GM18499 (cell line): ENCODE data around the gene ZNF776.
"Not testable (repeated sequence)": the region's sequence is repeated elsewhere in the genome, so short reads cannot be mapped to it uniquely, and the experiment has no call there.

Experiments used
- ATAC-seq: cut with Tn5 transposase; IDR thresholded peaks from one replicate; pipeline ENCODE4 v1.9.1; 2021; ENCODE audit warnings: moderate number of reproducible peaks; ENCODE audit not compliant: insufficient read depth, unreplicated experiment

ZNF776 gene

DNA sequence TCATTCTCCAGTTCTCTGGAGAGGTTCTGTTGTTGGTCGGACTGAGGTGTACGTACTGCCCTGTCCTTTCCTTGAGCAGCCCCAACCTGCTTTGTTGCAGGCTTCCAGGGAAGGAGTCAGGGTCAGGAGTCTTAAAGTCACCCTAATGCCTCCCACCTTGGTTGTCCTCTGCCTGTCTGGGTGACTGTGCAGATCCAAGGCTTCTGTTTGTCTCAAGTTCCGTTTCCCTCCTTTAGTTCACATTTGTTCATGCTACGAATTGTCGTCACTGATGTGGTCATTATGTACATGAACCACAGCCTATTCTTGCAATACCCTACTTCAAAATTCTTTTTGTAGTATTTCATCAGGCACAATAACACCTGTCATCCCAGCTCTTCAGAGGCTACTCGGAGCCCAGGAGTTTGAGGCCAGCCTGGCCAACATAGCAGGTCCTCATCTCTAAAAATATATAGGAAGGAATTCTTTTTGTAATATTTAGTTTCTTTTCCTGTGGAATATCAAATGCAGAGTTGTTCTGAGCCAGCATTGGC lies 30.2 kb downstream of the ZNF776 start:
- no peak for ATAC-seq

DNA sequence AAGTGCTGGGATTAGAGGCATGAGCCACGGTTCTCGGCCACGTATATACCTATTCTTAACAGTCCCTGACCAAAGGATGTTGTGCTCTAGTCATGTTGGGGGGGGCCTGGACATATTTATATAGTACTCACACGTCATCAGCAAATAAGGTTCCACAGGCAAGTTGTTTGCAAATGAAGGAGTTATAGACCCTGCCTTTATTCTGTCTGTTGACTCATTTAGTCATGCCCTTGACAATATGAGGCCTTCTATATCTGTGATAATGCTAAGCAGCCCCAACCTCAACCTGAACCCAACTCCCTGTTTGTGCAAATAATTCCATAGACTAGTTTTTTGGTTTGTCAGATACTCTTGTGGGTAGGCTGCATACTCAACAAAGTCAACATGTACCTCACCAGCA lies 31.7 kb downstream of the ZNF776 start:
- no peak for ATAC-seq

DNA sequence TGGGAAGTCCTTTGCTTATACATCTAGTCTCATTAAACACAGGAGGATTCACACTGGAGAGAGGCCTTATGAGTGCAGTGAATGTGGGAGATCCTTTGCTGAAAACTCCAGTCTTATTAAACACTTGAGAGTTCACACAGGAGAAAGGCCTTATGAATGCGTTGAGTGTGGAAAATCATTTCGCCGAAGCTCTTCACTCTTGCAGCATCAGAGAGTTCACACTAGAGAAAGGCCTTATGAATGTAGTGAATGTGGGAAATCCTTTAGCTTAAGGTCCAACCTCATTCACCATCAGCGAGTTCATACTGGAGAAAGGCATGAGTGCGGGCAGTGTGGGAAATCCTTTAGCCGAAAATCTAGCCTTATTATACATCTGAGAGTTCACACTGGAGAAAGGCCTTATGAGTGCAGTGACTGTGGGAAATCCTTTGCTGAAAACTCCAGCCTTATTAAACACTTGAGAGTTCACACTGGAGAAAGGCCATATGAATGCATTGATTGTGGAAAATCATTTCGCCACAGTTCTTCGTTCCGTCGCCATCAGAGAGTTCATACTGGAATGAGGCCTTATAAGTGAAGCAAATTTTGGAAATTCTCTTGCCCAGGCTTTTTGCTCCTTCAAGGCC lies 32.7 kb downstream of the ZNF776 start:
- no peak for ATAC-seq

DNA sequence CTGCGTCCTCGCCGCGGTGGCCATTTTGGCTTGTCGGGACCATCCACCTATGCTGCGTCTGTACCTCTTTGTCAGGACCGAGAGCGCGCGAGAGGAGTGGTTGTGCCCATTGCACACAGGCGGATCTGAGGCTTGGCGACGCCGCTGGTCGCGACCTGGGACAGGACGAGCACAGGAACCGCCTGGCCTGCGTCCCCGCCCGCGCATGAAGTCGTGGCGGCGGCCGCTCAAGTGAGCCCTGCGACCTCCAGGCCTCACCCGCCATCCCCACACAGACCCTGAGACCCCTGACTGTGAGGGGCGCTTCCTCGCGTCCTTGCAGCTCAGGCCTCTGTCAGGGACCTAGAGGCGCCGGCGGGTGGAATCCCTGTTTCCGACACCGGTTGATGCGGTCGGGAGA lies 39.7 kb downstream of the ZNF776 start:
- ATAC-seq = no peak

DNA sequence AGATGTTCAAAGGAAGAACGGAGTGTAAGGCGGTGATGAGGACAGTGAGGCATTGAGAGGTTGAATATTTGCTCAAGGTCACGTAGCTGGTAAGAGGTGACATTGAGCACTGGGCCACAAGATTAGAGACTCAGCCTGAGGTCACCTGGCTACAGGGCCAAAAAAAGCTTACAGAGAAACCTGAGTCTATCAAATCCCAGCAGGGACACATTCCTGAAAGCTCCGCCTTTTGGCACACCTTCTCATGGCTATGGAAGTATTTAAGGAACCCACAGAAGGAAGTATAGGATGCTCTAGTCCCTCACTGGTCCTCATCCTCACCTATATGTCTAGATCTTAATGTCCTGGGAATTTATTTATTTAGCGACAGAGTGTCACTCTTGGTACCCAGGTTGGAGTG lies 40.3 kb downstream of the ZNF776 start:
- ATAC-seq = no peak

DNA sequence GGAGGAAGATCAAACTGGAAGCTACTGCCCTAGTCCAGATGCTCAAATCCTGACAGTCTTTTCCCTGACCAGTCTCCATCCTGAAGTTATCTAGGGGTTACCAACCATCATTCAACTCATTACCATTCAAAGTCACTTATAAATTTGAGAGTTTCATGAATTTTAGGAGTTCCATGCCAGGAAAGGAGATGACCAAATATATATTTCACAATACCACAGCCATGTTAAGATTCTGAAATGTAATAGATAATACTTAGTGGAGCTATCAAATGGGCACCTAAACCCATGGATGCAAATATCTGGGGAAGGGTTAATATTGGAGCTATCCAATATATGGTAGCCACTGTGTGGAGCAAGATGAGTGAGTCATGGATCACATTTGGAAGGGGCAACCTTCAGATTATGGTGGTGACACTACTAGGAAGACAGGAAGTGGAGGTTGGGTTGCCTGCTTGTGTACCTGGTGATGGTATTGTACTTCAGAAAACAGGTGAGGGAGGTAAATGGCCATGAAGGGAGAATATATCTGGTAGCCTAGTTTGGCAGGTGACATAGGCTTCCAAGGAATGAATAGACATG lies 41.6 kb downstream of the ZNF776 start:
- no peak for ATAC-seq

DNA sequence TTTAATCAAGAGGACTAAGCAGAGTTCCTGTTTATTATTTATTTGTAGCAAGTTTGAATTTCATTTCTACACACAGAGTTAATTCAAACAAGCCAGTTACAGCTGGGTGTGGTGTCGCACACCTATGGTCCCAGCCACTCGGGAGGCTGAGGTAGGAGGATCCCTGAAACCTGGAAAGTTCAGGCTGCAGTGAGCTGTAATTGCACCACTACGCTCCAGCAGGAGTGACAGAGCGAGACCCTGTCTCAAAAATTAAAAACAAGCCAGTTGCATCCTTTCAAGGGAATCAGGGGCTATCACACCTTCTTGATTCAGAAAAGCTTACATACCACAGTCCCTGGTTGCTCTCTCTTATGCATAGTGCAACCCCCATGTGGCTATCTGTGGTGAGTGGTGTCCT lies 42.7 kb downstream of the ZNF776 start:
- no peak for ATAC-seq

DNA sequence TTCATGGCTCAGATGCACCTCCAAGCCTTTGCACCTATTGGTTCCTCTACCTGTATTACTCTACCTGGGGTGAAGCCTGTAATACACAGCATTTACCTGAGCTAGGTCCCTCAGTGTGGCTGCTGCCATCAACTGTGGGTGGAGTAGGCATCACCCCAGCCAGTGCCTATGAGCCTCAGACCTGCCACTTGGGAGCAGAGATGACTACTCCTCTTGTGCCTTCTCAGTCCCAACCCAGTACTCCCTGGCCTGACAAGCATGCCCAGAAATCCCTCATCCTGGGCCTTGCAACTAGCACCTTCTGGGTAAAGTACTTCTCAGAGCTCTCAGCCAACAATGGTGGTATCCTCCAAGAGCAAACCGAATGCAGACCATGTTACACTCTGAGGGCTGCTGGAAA lies 50.0 kb downstream of the ZNF776 start:
- not testable (repeated sequence) for ATAC-seq

DNA sequence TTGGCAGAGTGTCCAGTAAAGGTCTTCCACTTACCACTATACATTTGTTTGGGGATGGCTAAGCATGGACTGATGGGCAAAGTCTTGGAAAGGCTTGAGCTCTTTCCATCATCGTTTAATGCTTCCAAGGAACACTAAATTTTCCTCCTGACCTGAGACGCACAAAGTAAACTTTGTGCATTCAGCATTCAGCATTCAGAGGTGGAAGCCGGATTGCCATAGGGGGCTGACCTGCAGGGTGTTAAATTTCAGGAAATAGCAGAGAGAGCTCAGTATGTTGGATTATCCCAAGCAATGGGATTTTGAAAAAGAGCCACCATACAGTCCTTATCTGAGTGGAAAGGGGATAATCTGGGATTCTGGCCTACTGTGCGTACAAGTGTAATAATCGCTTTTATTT lies 54.1 kb downstream of the ZNF776 start:
- no peak for ATAC-seq

DNA sequence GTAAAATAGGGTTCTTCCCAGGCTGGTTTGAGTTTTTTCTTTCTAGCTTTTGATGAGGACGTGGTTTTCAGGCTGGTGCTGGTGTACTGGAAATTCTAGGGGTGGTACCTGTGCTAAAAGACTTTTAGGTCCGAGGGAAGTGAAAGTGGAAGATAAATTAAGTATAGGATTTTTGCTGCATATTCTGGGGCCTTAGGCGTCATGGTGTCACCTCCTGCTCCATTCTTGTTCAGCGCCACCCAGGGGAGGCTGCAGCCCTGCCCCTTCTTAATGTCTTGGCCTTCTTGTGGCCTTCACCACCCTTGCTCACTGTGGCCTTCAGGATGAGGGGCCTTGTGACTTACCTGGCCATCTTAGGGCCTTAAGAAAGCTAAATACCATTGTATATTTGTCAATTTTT lies 55.7 kb downstream of the ZNF776 start:
- no peak for ATAC-seq

DNA sequence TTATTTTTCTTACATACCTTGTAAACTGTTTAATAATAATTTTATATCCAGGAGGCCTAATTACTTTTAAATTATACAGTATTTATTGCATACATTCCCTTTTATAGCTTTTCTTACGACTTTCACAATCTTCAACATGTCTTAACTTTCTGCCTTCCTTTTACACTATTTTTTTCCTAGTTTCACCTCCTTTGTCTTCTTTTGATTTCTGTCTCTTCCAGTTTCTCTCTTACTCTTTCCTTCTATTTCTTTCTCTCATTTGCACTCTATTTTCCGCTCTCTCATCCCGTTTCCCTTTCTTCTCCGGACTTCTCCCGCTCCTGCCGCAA lies 56.6 kb downstream of the ZNF776 start:
- ATAC-seq = no peak

DNA sequence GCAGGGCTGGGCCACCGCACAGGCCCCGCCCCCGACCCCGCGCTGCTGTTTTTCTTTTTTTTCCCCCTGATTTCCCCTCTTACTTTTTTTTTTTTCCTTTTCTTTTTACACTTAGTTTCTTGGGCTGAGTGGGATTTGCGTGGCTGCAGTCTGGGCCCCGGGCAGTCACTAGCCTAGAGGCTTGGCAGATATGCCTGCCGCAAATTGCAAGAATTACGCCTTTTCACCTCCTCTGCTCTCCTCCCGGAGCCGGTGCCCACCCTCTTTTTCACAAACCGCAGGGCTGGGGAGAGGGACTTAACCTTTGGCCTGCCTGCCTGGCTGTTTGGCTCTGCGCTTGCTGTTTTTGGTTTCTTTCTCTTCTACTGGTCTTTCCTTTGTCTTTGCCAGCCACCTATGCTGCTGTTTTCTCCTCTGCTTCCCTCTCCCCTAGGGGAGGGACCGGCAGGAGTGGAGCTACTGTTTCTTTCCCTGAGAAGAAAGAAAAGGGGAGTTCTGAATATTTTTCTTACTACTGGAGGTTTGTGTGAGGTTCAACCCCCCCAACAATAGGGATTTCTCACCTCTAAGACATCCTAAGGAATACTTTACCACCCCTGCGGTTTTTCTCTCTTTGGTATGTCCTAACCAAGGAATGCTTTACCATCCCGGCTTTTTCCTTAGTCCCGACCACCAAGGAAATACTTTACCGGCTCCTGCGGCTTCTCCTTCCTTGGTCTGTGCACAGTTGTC lies 57.1 kb downstream of the ZNF776 start:
- no peak for ATAC-seq

DNA sequence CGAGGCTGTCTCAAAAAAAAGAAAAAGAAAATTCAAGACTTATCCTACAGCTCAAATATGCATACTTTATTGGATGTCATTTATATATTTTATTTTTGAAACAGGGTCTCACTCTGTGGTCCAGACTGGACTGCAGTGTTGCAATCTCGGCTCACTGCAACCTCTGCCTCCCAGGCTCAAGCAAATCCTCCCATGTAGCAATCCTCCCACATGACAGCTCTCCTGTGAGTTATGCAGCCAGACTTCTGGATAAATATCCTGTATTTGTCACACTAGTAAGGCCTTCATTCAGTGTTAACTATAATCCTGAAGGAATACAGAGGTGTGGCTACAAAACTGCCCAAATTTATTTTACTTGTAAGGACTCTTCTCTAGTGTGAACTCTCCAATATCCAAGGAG lies 60.9 kb downstream of the ZNF776 start:
- no peak for ATAC-seq
